Measurements from ENCODE around the gene FMC1. TPM values are rescaled to one million over a fixed set of nuclear protein-coding genes. Genes with fewer than 3 reads are reported as not detected.

The FMC1 gene
- polyA plus RNA-seq, 1 donor (not counting 4 experiments of a cell fraction or from before 2014, with no cell fraction given) = 7.8 TPM

GRCh38 chr7:139374246-139374645, 33.1 kb downstream of the FMC1 start:
- H3K27ac ChIP-seq (ENCODE audit: control insufficient read depth, insufficient read depth, low read length) = no peak overlapping the region
- dilution Hi-C loops (cut with MboI; ENCODE audit: extremely low pct_ligation_motif_present, low sequenced_read_pairs) = no loop called here
- H3K4me2 ChIP-seq (ENCODE audit: control insufficient read depth, extremely low read depth, insufficient read depth, low read depth, low read length) = no peak overlapping the region
- TF ChIP-seq, protein P1, sequence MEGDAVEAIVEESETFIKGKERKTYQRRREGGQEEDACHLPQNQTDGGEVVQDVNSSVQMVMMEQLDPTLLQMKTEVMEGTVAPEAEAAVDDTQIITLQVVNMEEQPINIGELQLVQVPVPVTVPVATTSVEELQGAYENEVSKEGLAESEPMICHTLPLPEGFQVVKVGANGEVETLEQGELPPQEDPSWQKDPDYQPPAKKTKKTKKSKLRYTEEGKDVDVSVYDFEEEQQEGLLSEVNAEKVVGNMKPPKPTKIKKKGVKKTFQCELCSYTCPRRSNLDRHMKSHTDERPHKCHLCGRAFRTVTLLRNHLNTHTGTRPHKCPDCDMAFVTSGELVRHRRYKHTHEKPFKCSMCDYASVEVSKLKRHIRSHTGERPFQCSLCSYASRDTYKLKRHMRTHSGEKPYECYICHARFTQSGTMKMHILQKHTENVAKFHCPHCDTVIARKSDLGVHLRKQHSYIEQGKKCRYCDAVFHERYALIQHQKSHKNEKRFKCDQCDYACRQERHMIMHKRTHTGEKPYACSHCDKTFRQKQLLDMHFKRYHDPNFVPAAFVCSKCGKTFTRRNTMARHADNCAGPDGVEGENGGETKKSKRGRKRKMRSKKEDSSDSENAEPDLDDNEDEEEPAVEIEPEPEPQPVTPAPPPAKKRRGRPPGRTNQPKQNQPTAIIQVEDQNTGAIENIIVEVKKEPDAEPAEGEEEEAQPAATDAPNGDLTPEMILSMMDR (optimal IDR thresholded peaks at IDR 0.05 in 1 of 3, IDR thresholded peaks at IDR 0.05 in 1 of 3, conservative IDR thresholded peaks at IDR 0.05 in 1 of 3; ENCODE audit: extremely low read depth in 1 of 3, insufficient read depth in 2 of 3, low read length in 3 of 3) = no peak
- TF ChIP-seq EZH2 (IDR thresholded peaks at IDR 0.05; ENCODE audit: low read length) = no peak
- peaks cover 2 to 6% of the 10 kb centered on the region in 2 experiments for H3K36me3 ChIP-seq (ENCODE audit: control insufficient read depth in 2 of 2, extremely low read depth in 1 of 2, insufficient read depth in 2 of 2, low read length in 2 of 2)
- H3K9ac ChIP-seq (ENCODE audit: control insufficient read depth, extremely low read depth, insufficient read depth, low read length) = no peak overlapping the region
- H3K79me2 ChIP-seq (ENCODE audit: control insufficient read depth, insufficient read depth, low read length) = peaks cover 74% of the 10 kb centered on the region
- H3K4me3 ChIP-seq (ENCODE audit: control insufficient read depth in 2 of 3, extremely low read depth in 1 of 3, insufficient read depth in 2 of 3, low read depth in 1 of 3, low read length in 3 of 3) = no peak overlapping the region
- peaks cover 3% of the 10 kb centered on the region for H3K4me1 ChIP-seq (ENCODE audit: control insufficient read depth, extremely low read depth, insufficient read depth, low read length)
- FAIRE-seq (no peak), DNase-seq (ENCODE audit: low read depth, low spot score) (no peak)
- H2AFZ ChIP-seq (ENCODE audit: control insufficient read depth, low read length) = no peak overlapping the region
- H4K20me1 ChIP-seq (ENCODE audit: control insufficient read depth, extremely low read depth, insufficient read depth, low read length) = peaks cover 2% of the 10 kb centered on the region
- H3K9me3 ChIP-seq (ENCODE audit: control insufficient read depth, low read depth, low read length) = no peaks in the 10 kb centered on the region
- no peaks in the 10 kb centered on the region for H3K9me1 ChIP-seq (ENCODE audit: control insufficient read depth, extremely low read depth, insufficient read depth, low read length)
- H3K27me3 ChIP-seq (ENCODE audit: control insufficient read depth, extremely low read depth, insufficient read depth, low read length) = no peaks in the 10 kb centered on the region

GRCh38 chr7:139382439-139382838, 41.3 kb downstream of the FMC1 start:
- Histone ChIP-seq H4K20me1 (ENCODE audit: control insufficient read depth, extremely low read depth, insufficient read depth, low read length) (no peaks in the 10 kb centered on the region), H3K4me1 (ENCODE audit: control insufficient read depth, extremely low read depth, insufficient read depth, low read length) (no peaks in the 10 kb centered on the region), H3K79me2 (ENCODE audit: control insufficient read depth, insufficient read depth, low read length) (peaks cover 46% of the 10 kb centered on the region), H3K9me3 (ENCODE audit: control insufficient read depth, low read depth, low read length) (no peaks in the 10 kb centered on the region), H3K27ac (ENCODE audit: control insufficient read depth, insufficient read depth, low read length) (no peak overlapping the region), H3K9ac (ENCODE audit: control insufficient read depth, extremely low read depth, insufficient read depth, low read length) (no peak overlapping the region), H3K9me1 (ENCODE audit: control insufficient read depth, extremely low read depth, insufficient read depth, low read length) (no peaks in the 10 kb centered on the region), H2AFZ (ENCODE audit: control insufficient read depth, low read length) (no peak overlapping the region), H3K4me2 (ENCODE audit: control insufficient read depth, extremely low read depth, insufficient read depth, low read depth, low read length) (no peak overlapping the region), H3K4me3 (ENCODE audit: control insufficient read depth in 2 of 3, extremely low read depth in 1 of 3, insufficient read depth in 2 of 3, low read depth in 1 of 3, low read length in 3 of 3) (no peak overlapping the region), H3K27me3 (ENCODE audit: control insufficient read depth, extremely low read depth, insufficient read depth, low read length) (no peaks in the 10 kb centered on the region), H3K36me3 (ENCODE audit: control insufficient read depth in 2 of 2, extremely low read depth in 1 of 2, insufficient read depth in 2 of 2, low read length in 2 of 2) (peaks cover 5 to 10% of the 10 kb centered on the region in 2 experiments)
- FAIRE-seq (no peak), DNase-seq (ENCODE audit: low read depth, low spot score) (no peak)
- dilution Hi-C loops (cut with MboI; ENCODE audit: extremely low pct_ligation_motif_present, low sequenced_read_pairs) = no loop called here
- TF ChIP-seq, protein P1 (optimal IDR thresholded peaks at IDR 0.05 in 1 of 3, IDR thresholded peaks at IDR 0.05 in 1 of 3, conservative IDR thresholded peaks at IDR 0.05 in 1 of 3; ENCODE audit: extremely low read depth in 1 of 3, insufficient read depth in 2 of 3, low read length in 3 of 3) = no peak
- no peak for TF ChIP-seq EZH2 (IDR thresholded peaks at IDR 0.05; ENCODE audit: low read length)

All from keratinocyte (primary cell).